Loucy (cell line): Measurements from ENCODE around the gene NLRC5.

ENCODE experiments used
- CTCF ChIP-seq: fragments of 200-600 bp; sonication (generic); conservative IDR thresholded peaks from 2 replicates; pipeline ENCODE4 v1.5.1; 2014; ENCODE audit warnings: mild to moderate bottlenecking, antibody characterized with exemption, low read length
- EZH2phosphoT487 ChIP-seq: fragments of 200-600 bp; IDR thresholded peaks from 2 replicates; pipeline ENCODE4 v1.6.1; 2018; ENCODE audit warnings: antibody characterized with exemption, mild to moderate bottlenecking, moderate library complexity, borderline replicate concordance

- TF ChIP-seq CTCF (no peak), EZH2phosphoT487 (no peak)
These were observed 20.4 kb downstream of the NLRC5 start for GRCh38 chr16:57009643-57010170.
